Measurements from ENCODE around the gene SCYGR2.

The SCYGR2 gene

DNA sequence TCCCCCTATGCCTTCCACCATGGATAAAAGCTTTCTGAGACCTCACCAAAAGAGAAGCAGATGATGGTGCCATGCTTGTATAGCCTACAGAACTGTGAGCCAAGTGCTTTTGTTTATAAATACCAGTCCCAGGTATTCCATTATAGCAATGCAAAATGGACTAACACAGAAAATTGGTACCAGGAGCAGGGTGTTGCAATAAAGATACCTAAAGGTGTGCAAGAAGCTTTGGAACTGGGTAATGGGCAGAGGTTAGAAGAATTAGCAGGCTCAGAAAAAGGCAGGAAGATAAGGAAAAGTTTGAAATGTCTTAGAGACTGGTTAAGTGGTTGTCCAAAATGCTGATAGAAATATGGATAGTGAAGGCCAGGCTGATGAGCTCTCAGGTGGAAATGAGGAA, 16.3 kb upstream of the SCYGR2 start:
- peaks cover 6 to 15% of the 10 kb centered on the region in 2 donors for H3K9me3 ChIP-seq (ENCODE audit: control insufficient read depth in 1 of 2, low read length in 2 of 2)
- H3K36me3 ChIP-seq (ENCODE audit: control insufficient read depth in 1 of 2, insufficient read depth in 2 of 2, low read length in 2 of 2), result no peaks in the 10 kb centered on the region
- no peaks in the 10 kb centered on the region for H3K4me1 ChIP-seq (ENCODE audit: control insufficient read depth in 1 of 2, insufficient read depth in 2 of 2, low read length in 2 of 2)
- H3K4me3 ChIP-seq (ENCODE audit: low read depth in 1 of 2, low read length in 2 of 2), result no peak overlapping the region
- no peak overlapping the region for H3K27ac ChIP-seq (ENCODE audit: low read length)
- no peaks in the 10 kb centered on the region for H3K27me3 ChIP-seq (ENCODE audit: low read depth, low read length)

DNA sequence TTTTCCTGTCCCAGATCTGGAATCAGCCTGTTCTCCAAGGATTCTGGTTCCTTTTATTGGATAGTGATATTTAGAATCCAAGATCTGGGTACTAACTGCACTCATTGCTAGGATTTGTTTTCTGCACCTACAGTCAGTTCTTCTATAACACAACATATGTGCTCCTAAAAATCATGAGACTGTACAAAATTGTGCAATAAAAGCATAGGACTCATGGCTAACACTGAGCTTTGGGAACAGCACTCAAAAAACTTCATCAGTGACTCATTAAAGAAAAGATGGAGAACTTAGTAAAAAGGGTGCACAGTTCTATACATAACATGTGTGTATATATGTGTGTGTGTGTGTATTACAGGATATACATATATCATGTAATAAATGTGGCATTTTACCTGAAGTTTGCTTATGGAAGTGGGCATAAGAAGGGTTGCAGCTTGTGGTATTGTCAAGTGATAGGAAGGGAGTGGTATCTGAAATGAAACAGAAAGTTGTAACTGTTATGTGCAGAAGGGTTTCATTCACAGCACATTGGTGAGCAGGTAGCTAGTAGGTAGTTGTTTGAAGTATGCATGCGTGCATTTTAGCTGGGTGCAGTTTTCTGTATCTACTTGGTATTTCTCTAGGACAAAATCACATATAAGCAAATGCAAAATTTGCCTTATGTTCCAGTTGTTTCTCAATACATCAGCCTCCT, 5.9 kb upstream of the SCYGR2 start:
- peaks cover 0 to 2% of the 10 kb centered on the region in 2 donors for H3K9me3 ChIP-seq (ENCODE audit: control insufficient read depth in 1 of 2, low read length in 2 of 2)
- H3K27ac ChIP-seq (ENCODE audit: low read length), result no peak overlapping the region
- H3K36me3 ChIP-seq (ENCODE audit: control insufficient read depth in 1 of 2, insufficient read depth in 2 of 2, low read length in 2 of 2), result no peaks in the 10 kb centered on the region
- no peaks in the 10 kb centered on the region for H3K4me1 ChIP-seq (ENCODE audit: control insufficient read depth in 1 of 2, insufficient read depth in 2 of 2, low read length in 2 of 2)
- no peak overlapping the region for H3K4me3 ChIP-seq (ENCODE audit: low read depth in 1 of 2, low read length in 2 of 2)
- H3K27me3 ChIP-seq (ENCODE audit: low read depth, low read length), result no peaks in the 10 kb centered on the region

DNA sequence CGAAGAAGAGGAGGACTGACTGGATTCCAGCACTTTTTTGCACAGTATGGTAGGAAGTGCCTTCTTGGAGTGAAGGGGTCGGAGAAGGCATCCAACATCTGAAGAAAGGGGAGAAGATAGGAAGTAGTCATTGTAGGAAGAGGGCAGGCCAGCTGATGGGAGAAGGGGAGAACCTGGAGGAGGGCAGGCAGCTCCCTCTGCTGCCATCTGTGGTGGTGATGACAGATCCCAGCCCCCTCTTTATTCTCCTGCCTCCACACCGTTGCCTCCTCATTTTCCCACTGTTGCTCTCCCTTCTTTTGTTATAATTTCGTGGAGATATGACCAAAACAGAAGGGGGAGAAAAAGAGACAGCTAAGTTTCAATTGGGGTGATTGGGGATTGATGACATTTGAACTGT, 2.9 kb upstream of the SCYGR2 start:
- no peaks in the 10 kb centered on the region for H3K9me3 ChIP-seq (ENCODE audit: control insufficient read depth in 1 of 2, low read length in 2 of 2)
- no peaks in the 10 kb centered on the region for H3K27me3 ChIP-seq (ENCODE audit: low read depth, low read length)
- H3K4me3 ChIP-seq (ENCODE audit: low read depth in 1 of 2, low read length in 2 of 2), result no peak overlapping the region
- H3K36me3 ChIP-seq (ENCODE audit: control insufficient read depth in 1 of 2, insufficient read depth in 2 of 2, low read length in 2 of 2), result no peaks in the 10 kb centered on the region
- H3K4me1 ChIP-seq (ENCODE audit: control insufficient read depth in 1 of 2, insufficient read depth in 2 of 2, low read length in 2 of 2), result no peaks in the 10 kb centered on the region
- no peak overlapping the region for H3K27ac ChIP-seq (ENCODE audit: low read length)

DNA sequence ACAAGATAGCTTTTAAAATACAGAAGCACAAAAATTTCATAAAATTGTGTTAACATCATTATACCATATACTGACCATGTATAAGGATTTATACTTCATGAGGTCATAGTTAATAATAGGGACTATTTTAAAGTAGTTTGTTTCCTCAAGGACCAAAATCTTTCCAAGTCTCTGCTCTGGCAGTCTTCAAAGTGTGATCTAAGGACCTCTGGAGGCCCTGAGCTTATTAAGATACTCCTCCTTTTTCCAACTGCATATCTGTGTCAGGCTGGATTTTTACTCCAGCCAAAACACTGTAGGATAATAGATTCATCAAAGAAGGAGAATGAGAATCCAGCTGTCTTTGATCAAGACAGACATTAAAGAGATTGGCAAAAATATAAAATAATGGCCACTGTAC, 1.7 kb upstream of the SCYGR2 start:
- Histone ChIP-seq H3K27ac (ENCODE audit: low read length) (no peak overlapping the region), H3K9me3 (ENCODE audit: control insufficient read depth in 1 of 2, low read length in 2 of 2) (no peaks in the 10 kb centered on the region), H3K4me1 (ENCODE audit: control insufficient read depth in 1 of 2, insufficient read depth in 2 of 2, low read length in 2 of 2) (no peaks in the 10 kb centered on the region), H3K27me3 (ENCODE audit: low read depth, low read length) (no peaks in the 10 kb centered on the region), H3K4me3 (ENCODE audit: low read depth in 1 of 2, low read length in 2 of 2) (no peak overlapping the region), H3K36me3 (ENCODE audit: control insufficient read depth in 1 of 2, insufficient read depth in 2 of 2, low read length in 2 of 2) (no peaks in the 10 kb centered on the region)

DNA sequence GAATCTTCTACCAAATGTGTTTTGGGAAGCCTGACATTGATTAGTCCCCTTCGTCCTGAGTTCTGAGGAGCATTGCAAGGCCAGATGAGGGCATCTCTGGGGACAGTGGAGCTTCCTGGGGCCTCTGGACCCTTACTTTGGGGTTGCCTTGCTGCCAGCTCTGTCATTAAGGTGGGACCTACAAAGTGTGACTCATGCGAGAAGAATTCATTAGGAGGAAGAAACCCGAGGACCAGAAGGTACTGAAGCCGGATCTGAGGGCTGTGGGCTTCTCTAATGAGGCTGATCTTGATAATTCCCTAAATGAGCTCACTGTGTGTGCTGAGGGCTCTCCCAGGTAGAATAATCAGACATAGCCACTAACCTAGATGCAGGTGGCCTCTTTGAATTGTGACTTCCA, 695 bp upstream of the SCYGR2 start:
- no peak overlapping the region for H3K4me3 ChIP-seq (ENCODE audit: low read depth in 1 of 2, low read length in 2 of 2)
- no peak overlapping the region for H3K27ac ChIP-seq (ENCODE audit: low read length)
- H3K9me3 ChIP-seq (ENCODE audit: control insufficient read depth in 1 of 2, low read length in 2 of 2), result no peaks in the 10 kb centered on the region
- H3K36me3 ChIP-seq (ENCODE audit: control insufficient read depth in 1 of 2, insufficient read depth in 2 of 2, low read length in 2 of 2), result no peaks in the 10 kb centered on the region
- no peaks in the 10 kb centered on the region for H3K27me3 ChIP-seq (ENCODE audit: low read depth, low read length)
- no peaks in the 10 kb centered on the region for H3K4me1 ChIP-seq (ENCODE audit: control insufficient read depth in 1 of 2, insufficient read depth in 2 of 2, low read length in 2 of 2)

- no peaks in the 10 kb centered on the region for H3K4me1 ChIP-seq (ENCODE audit: control insufficient read depth in 1 of 2, insufficient read depth in 2 of 2, low read length in 2 of 2)
- no peaks in the 10 kb centered on the region for H3K9me3 ChIP-seq (ENCODE audit: control insufficient read depth in 1 of 2, low read length in 2 of 2)
- no peak overlapping the region for H3K27ac ChIP-seq (ENCODE audit: low read length)
- H3K36me3 ChIP-seq (ENCODE audit: control insufficient read depth in 1 of 2, insufficient read depth in 2 of 2, low read length in 2 of 2), result no peaks in the 10 kb centered on the region
- no peak overlapping the region for H3K4me3 ChIP-seq (ENCODE audit: low read depth in 1 of 2, low read length in 2 of 2)
- no peaks in the 10 kb centered on the region for H3K27me3 ChIP-seq (ENCODE audit: low read depth, low read length)
Measured at GRCh38 chr2:227602358-227602757, 3.7 kb downstream of the SCYGR2 start.

DNA sequence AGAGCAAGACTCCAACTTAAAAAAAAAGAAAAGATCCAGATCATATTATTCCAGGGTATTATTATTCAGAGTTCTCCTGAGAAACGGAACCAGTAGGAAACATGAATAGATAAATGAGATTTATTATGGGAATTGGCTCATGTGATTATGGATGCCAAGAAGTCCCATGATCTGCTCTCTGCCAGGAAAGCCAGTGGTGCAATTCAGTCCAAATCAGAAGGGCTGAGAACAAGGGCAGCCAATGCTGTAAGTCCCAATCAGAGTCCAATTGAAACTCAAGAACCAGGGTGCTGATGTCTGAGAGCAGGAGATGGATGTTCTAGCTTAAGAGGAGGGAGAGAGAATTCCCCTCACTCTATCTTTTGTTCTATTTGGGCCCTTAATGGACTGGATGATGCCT, 7.8 kb downstream of the SCYGR2 start:
- Histone ChIP-seq H3K27me3 (ENCODE audit: low read depth, low read length) (no peaks in the 10 kb centered on the region), H3K4me1 (ENCODE audit: control insufficient read depth in 1 of 2, insufficient read depth in 2 of 2, low read length in 2 of 2) (no peaks in the 10 kb centered on the region), H3K9me3 (ENCODE audit: control insufficient read depth in 1 of 2, low read length in 2 of 2) (no peaks in the 10 kb centered on the region), H3K4me3 (ENCODE audit: low read depth in 1 of 2, low read length in 2 of 2) (no peak overlapping the region), H3K27ac (ENCODE audit: low read length) (no peak overlapping the region), H3K36me3 (ENCODE audit: control insufficient read depth in 1 of 2, insufficient read depth in 2 of 2, low read length in 2 of 2) (no peaks in the 10 kb centered on the region)

- no peak overlapping the region for H3K4me3 ChIP-seq (ENCODE audit: low read depth in 1 of 2, low read length in 2 of 2)
- no peak overlapping the region for H3K27ac ChIP-seq (ENCODE audit: low read length)
- no peaks in the 10 kb centered on the region for H3K9me3 ChIP-seq (ENCODE audit: control insufficient read depth in 1 of 2, low read length in 2 of 2)
- no peaks in the 10 kb centered on the region for H3K27me3 ChIP-seq (ENCODE audit: low read depth, low read length)
- no peaks in the 10 kb centered on the region for H3K36me3 ChIP-seq (ENCODE audit: control insufficient read depth in 1 of 2, insufficient read depth in 2 of 2, low read length in 2 of 2)
- H3K4me1 ChIP-seq (ENCODE audit: control insufficient read depth in 1 of 2, insufficient read depth in 2 of 2, low read length in 2 of 2), result no peaks in the 10 kb centered on the region
Measured at GRCh38 chr2:227607941-227608340, 9.2 kb downstream of the SCYGR2 start.

DNA sequence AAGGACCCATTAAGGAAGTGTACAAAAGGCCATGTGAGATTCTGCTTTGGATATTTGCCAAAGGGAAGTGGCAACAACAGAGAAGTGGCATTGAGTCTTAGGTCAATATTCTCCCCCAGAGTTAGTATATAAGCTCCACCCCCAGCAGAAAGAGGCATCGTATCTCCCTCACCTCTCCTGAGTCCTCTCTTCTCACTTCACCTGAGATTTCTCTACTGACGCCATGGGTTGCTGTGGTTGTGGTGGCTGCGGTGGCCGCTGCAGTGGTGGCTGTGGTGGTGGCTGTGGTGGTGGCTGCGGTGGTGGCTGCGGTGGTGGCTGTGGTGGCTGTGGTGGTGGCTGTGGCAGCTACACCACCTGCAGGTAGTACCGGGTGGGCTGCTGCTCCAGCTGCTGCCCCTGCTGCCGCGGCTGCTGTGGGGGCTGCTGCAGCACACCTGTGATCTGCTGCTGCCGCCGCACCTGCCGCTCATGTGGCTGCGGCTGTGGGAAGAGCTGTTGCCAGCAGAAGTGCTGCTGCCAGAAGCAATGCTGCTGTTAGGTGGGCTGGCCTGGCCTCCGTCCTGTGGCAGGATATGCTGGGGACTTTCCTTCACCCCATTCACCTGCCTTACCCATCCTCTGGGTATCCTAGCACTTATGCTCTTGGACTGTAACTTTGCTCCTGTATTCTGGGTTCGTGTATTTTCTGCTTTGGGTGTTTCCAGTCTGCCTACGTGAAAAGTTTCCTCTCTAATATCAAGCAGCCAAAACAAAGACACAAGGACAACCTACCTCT, 10.1 kb downstream of the SCYGR2 start:
- H3K27ac ChIP-seq (ENCODE audit: low read length), result no peak overlapping the region
- no peaks in the 10 kb centered on the region for H3K9me3 ChIP-seq (ENCODE audit: control insufficient read depth in 1 of 2, low read length in 2 of 2)
- no peaks in the 10 kb centered on the region for H3K4me1 ChIP-seq (ENCODE audit: control insufficient read depth in 1 of 2, insufficient read depth in 2 of 2, low read length in 2 of 2)
- no peak overlapping the region for H3K4me3 ChIP-seq (ENCODE audit: low read depth in 1 of 2, low read length in 2 of 2)
- no peaks in the 10 kb centered on the region for H3K27me3 ChIP-seq (ENCODE audit: low read depth, low read length)
- H3K36me3 ChIP-seq (ENCODE audit: control insufficient read depth in 1 of 2, insufficient read depth in 2 of 2, low read length in 2 of 2), result no peaks in the 10 kb centered on the region

- H3K4me1 ChIP-seq (ENCODE audit: control insufficient read depth in 1 of 2, insufficient read depth in 2 of 2, low read length in 2 of 2), result no peaks in the 10 kb centered on the region
- H3K36me3 ChIP-seq (ENCODE audit: control insufficient read depth in 1 of 2, insufficient read depth in 2 of 2, low read length in 2 of 2), result no peaks in the 10 kb centered on the region
- H3K27me3 ChIP-seq (ENCODE audit: low read depth, low read length), result no peaks in the 10 kb centered on the region
- H3K9me3 ChIP-seq (ENCODE audit: control insufficient read depth in 1 of 2, low read length in 2 of 2), result no peaks in the 10 kb centered on the region
- H3K27ac ChIP-seq (ENCODE audit: low read length), result no peak overlapping the region
- H3K4me3 ChIP-seq (ENCODE audit: low read depth in 1 of 2, low read length in 2 of 2), result no peak overlapping the region
Measured at GRCh38 chr2:227610123-227610522, 11.4 kb downstream of the SCYGR2 start.

- Histone ChIP-seq H3K9me3 (ENCODE audit: control insufficient read depth in 1 of 2, low read length in 2 of 2) (no peaks in the 10 kb centered on the region), H3K27me3 (ENCODE audit: low read depth, low read length) (no peaks in the 10 kb centered on the region), H3K36me3 (ENCODE audit: control insufficient read depth in 1 of 2, insufficient read depth in 2 of 2, low read length in 2 of 2) (no peaks in the 10 kb centered on the region), H3K27ac (ENCODE audit: low read length) (no peak overlapping the region), H3K4me3 (ENCODE audit: low read depth in 1 of 2, low read length in 2 of 2) (no peak overlapping the region), H3K4me1 (ENCODE audit: control insufficient read depth in 1 of 2, insufficient read depth in 2 of 2, low read length in 2 of 2) (peaks cover 0 to 6% of the 10 kb centered on the region in 2 donors)
Measured at GRCh38 chr2:227612546-227613271, 14.0 kb downstream of the SCYGR2 start.
